B cell (primary cell): ENCODE results near the gene SRRM2. TPM values are rescaled to one million over a fixed set of nuclear protein-coding genes. Genes with fewer than 3 reads are reported as not detected.

ENCODE experiments used
- ATAC-seq: fragments of 200-7000 bp; cut with Tn5 transposase; one replicate; pipeline ENCODE4 v1.10.0; 2021; ENCODE audit warnings: low read depth, mild to moderate bottlenecking, moderate number of reproducible peaks, moderate library complexity
- CTCF ChIA-PET: fragments of 350-600 bp; sonication (Branson Sonifier 250); formaldehyde crosslinking; loops from one replicate; lab custom pipeline; 2021; ENCODE audit warnings: antibody characterized with exemption, inconsistent platforms; lab: Charles Lee
- POLR2A ChIA-PET: fragments of 350-600 bp; sonication (Branson Sonifier 250); formaldehyde crosslinking; loops from one replicate; lab custom pipeline; 2021; ENCODE audit warnings: antibody characterized with exemption; lab: Charles Lee
- DNase-seq: peaks from one replicate; pipeline ENCODE4 v3.0.0; 2013
- H2AFZ ChIP-seq: 2 replicates; pipeline ENCODE4 v1.6.1; 2012; ENCODE audit warnings: mild to moderate bottlenecking, low read depth, low read length; ENCODE audit not compliant: insufficient read depth, poor library complexity, severe bottlenecking
- H3K27ac ChIP-seq, 2 donors: 1 replicate in 1 of 2; 2 replicates in 1 of 2; pipeline ENCODE4 v1.5.1; 2012 to 2013; ENCODE audit warnings: low read length in 2 of 2, mild to moderate bottlenecking in 2 of 2, moderate library complexity in 1 of 2
- H3K27me3 ChIP-seq, 4 experiments: fragments of 200-600 bp in 1 of 4; sonication (generic) in 1 of 4; replicated peaks in 1 of 4; 1 replicate in 2 of 4; 2 replicates in 2 of 4; pipeline versions ENCODE4 v1.6.1 to v1.7.0; 2013 to 2016; ENCODE audit warnings: low read length in 3 of 4, mild to moderate bottlenecking in 2 of 4, mixed read lengths in 1 of 4, moderate library complexity in 1 of 4; ENCODE audit not compliant: insufficient read depth in 4 of 4, control insufficient read depth in 3 of 4; ENCODE audit errors: control extremely low read depth in 1 of 4
- H3K36me3 ChIP-seq, 2 experiments: replicated peaks in 1 of 2; 1 replicate in 1 of 2; 2 replicates in 1 of 2; pipeline versions ENCODE4 v1.6.1 to v1.7.1; 2013; ENCODE audit warnings: low read length in 1 of 2; ENCODE audit not compliant: insufficient read depth in 2 of 2, control insufficient read depth in 1 of 2; ENCODE audit errors: control extremely low read depth in 1 of 2, extremely low read depth in 1 of 2
- H3K4me1 ChIP-seq, 2 donors: fragments of 200-600 bp in 1 of 2; sonication (generic) in 1 of 2; 1 replicate in 1 of 2; 2 replicates in 1 of 2; pipeline versions ENCODE4 v1.5.1 to v1.6.1; 2013 to 2017; ENCODE audit warnings: low read length in 2 of 2; ENCODE audit not compliant: control insufficient read depth in 2 of 2, insufficient read depth in 2 of 2
- H3K4me2 ChIP-seq: replicated peaks from 2 replicates; pipeline ENCODE3; 2012; ENCODE audit warnings: mild to moderate bottlenecking, low read depth, low read length; ENCODE audit not compliant: poor library complexity, severe bottlenecking
- H3K4me3 ChIP-seq, 5 experiments: fragments of 200-600 bp in 1 of 5; sonication (generic) in 1 of 5; 1 replicate in 3 of 5; 2 replicates in 2 of 5; pipeline versions ENCODE4 v1.5.1 to v1.7.0; 2011 to 2016; ENCODE audit warnings: low read length in 4 of 5, mild to moderate bottlenecking in 4 of 5, low read depth in 2 of 5, control low read depth in 1 of 5, moderate library complexity in 1 of 5; ENCODE audit not compliant: insufficient read depth in 1 of 5; ENCODE audit errors: control extremely low read depth in 1 of 5, extremely low read depth in 1 of 5
- H3K79me2 ChIP-seq: fragments of 200-600 bp; sonication (generic); one replicate; pipeline ENCODE4 v1.6.0; 2016; ENCODE audit warnings: low read length; ENCODE audit not compliant: control insufficient read depth, insufficient read depth
- H3K9ac ChIP-seq: fragments of 200-600 bp; sonication (generic); 2 replicates; pipeline ENCODE4 v1.6.1; 2017; ENCODE audit warnings: mild to moderate bottlenecking, low read length, moderate library complexity
- H3K9me3 ChIP-seq, 3 donors: one replicate each; pipeline versions ENCODE4 v1.6.1 to v1.7.1; 2013; ENCODE audit warnings: low read length in 2 of 3; ENCODE audit not compliant: control insufficient read depth in 2 of 3, insufficient read depth in 1 of 3; ENCODE audit errors: control extremely low read depth in 1 of 3
- H4K20me1 ChIP-seq: 2 replicates; pipeline ENCODE4 v1.6.0; 2012; ENCODE audit warnings: mild to moderate bottlenecking, low read length; ENCODE audit not compliant: insufficient read depth, control insufficient read depth, poor library complexity, severe bottlenecking
- H3K27ac Mint-ChIP-seq: one replicate; pipeline ENCODE4 v1.8.0; 2021; ENCODE audit warnings: mixed read lengths
- H3K27me3 Mint-ChIP-seq: one replicate; pipeline ENCODE4 v1.8.0; 2021; ENCODE audit warnings: mixed read lengths
- H3K4me1 Mint-ChIP-seq: one replicate; pipeline ENCODE4 v1.8.0; 2021; ENCODE audit warnings: mixed read lengths
- H3K4me3 Mint-ChIP-seq: one replicate; pipeline ENCODE4 v1.8.0; 2021; ENCODE audit warnings: mixed read lengths
- H3K9me3 Mint-ChIP-seq: one replicate; pipeline ENCODE4 v1.8.0; 2022; ENCODE audit warnings: mixed read lengths; ENCODE audit not compliant: insufficient read depth
- CTCF ChIP-seq: fragments of 200-600 bp; IDR thresholded peaks from one replicate; pipeline ENCODE4 v1.8.0; 2022; ENCODE audit warnings: antibody characterized with exemption, mild to moderate bottlenecking
- EZH2 ChIP-seq: IDR thresholded peaks from 2 replicates; pipeline ENCODE4 v1.6.1; 2012; ENCODE audit warnings: borderline replicate concordance, low read depth, mild to moderate bottlenecking, moderate library complexity, low read length; ENCODE audit not compliant: insufficient read depth, poor library complexity, severe bottlenecking
- WGBS: methylation state at CpG from one replicate; pipeline ENCODE4 v1.1.5; 2013; ENCODE audit warnings: missing lambda C conversion rate; ENCODE audit not compliant: insufficient coverage; 5-methylcytosine and 5-hydroxymethylcytosine counted together
- intact Hi-C: fragments of 100-400 bp; cut with micrococcal nuclease; formaldehyde crosslinking; loops from one replicate; pipeline ENCODE4 v1.10.0; 2022
- polyA plus RNA-seq: library from polyadenylated mRNA; depleted of rRNA; stranded (reverse); fragments of >200 nt; gene quantifications from 2 replicates; pipeline ENCODE4 v1.2.3, GENCODE V29; 2012
- total RNA-seq, 2 donors: library from RNA; stranded (reverse); fragments of 120-200 nt in 1 of 2; gene quantifications; 1 replicate in 1 of 2; 2 replicates in 1 of 2; pipeline versions ENCODE4 v1.2.3 to v1.2.4, GENCODE V29; 2013 to 2022

The SRRM2 gene
- total and polyA plus RNA-seq, 2 donors (not counting 1 experiment from before 2014, with no cell fraction given) = 1,485 to 1,879 TPM

GRCh38 chr16:2815299-2815771 lies 62.9 kb downstream of the SRRM2 start:
- Histone ChIP-seq H3K4me1 (no peaks in the 10 kb centered on the region), H3K36me3 (no peaks in the 10 kb centered on the region), H3K27me3 (peaks cover 0 to 12% (median 2%) of the 10 kb centered on the region in 4 experiments), H3K4me3 (no peak overlapping the region), H3K9ac (no peak overlapping the region), H2AFZ (no peak overlapping the region), H3K9me3 (no peaks in the 10 kb centered on the region), H4K20me1 (no peaks in the 10 kb centered on the region), H3K79me2 (no peaks in the 10 kb centered on the region), H3K27ac (no peak overlapping the region), H3K4me2 (no peak overlapping the region)
- ATAC-seq = no peak
- no peak overlapping the region for H3K4me3 Mint-ChIP-seq
- intact Hi-C loops = no loop called here
- H3K4me1 Mint-ChIP-seq = no peaks in the 10 kb centered on the region
- peaks cover 17% of the 10 kb centered on the region for H3K27me3 Mint-ChIP-seq
- H3K27ac Mint-ChIP-seq = no peak overlapping the region
- ChIA-PET POLR2A (no interaction called here), CTCF (no interaction called here)
- WGBS = 73% methylated on average over 5 of the region's 10 CpGs
- DNase-seq = no peak
- H3K9me3 Mint-ChIP-seq = no peaks in the 10 kb centered on the region
- TF ChIP-seq EZH2 (no peak), CTCF (no peak)

GRCh38 chr16:2816751-2817339 lies 64.4 kb downstream of the SRRM2 start, which contains the start of gene PRSS21:
Gene PRSS21 (plus strand): TSS chr16:2817237. CDS start chr16:2817269, 32 bp downstream.
- no peak within 1 kb of the TSS for H3K27ac Mint-ChIP-seq
- no peaks in the 10 kb centered on the region for H3K4me1 ChIP-seq
- no peaks in the 10 kb centered on the region for H3K4me1 Mint-ChIP-seq
- ChIA-PET CTCF (no interaction called here), POLR2A (no interaction called here)
- H3K4me3 ChIP-seq = peak within 1 kb of the TSS in 1 of 5 experiments; percentile 21
- H3K9me3 ChIP-seq = no peaks in the 10 kb centered on the region
- peaks cover 0 to 6% (median 0%) of the 10 kb centered on the region in 4 experiments for H3K27me3 ChIP-seq
- H3K4me3 Mint-ChIP-seq = no peak within 1 kb of the TSS
- H3K27ac ChIP-seq = no peak within 1 kb of the TSS
- peaks cover 13% of the 10 kb centered on the region for H3K27me3 Mint-ChIP-seq
- H3K9me3 Mint-ChIP-seq = no peaks in the 10 kb centered on the region
- intact Hi-C loops = no loop called here
- peak within 1 kb of the TSS; percentile 42 for H3K4me2 ChIP-seq
- peak within 1 kb of the TSS; percentile 22 for H2AFZ ChIP-seq
- no peak within 1 kb of the TSS for H3K9ac ChIP-seq
- peak; percentile 33 for ATAC-seq
- H4K20me1 ChIP-seq = no peaks in the 10 kb centered on the region
- no peaks in the 10 kb centered on the region for H3K36me3 ChIP-seq
- no peaks in the 10 kb centered on the region for H3K79me2 ChIP-seq
- WGBS = 72% methylated on average over 28 of the region's 28 CpGs
- TF ChIP-seq CTCF (no peak), EZH2 (no peak)
- DNase-seq = no peak
